NCI-H748 (cell line): ENCODE data around the gene SEL1L.
"Not testable (repeated sequence)": the region's sequence is repeated elsewhere in the genome, so short reads cannot be mapped to it uniquely, and the experiment has no call there.

Experiments used
- DNase-seq: peaks from one replicate; lab custom pipeline; 2025; ENCODE audit not compliant: unreplicated experiment; lab: John Stamatoyannopoulos, UW

SEL1L gene

GRCh38 chr14:81449114-81449513 is 84.5 kb downstream of the SEL1L start:
- peak; percentile 34 for DNase-seq

GRCh38 chr14:81447021-81447764 is 86.5 kb downstream of the SEL1L start:
- DNase-seq: no peak

- no peak for DNase-seq
Observed at GRCh38 chr14:81446279-81447007, 87.2 kb downstream of the SEL1L start.

GRCh38 chr14:81441626-81442134 is 92.0 kb downstream of the SEL1L start:
- DNase-seq: no peak

- no peak for DNase-seq
Observed at GRCh38 chr14:81440041-81440440, 93.6 kb downstream of the SEL1L start.

GRCh38 chr14:81437244-81437643 is 96.4 kb downstream of the SEL1L start:
- peak; percentile 48 for DNase-seq

GRCh38 chr14:81436296-81437138 is 97.1 kb downstream of the SEL1L start:
- peak; percentile 96 for DNase-seq

GRCh38 chr14:81435391-81436295 is 98.0 kb downstream of the SEL1L start:
- DNase-seq: peak; percentile 78

- DNase-seq: no peak
Observed at GRCh38 chr14:81435048-81435390, 98.6 kb downstream of the SEL1L start.

GRCh38 chr14:81434230-81434629 is 99.4 kb downstream of the SEL1L start:
- no peak for DNase-seq

GRCh38 chr14:81433378-81433777 is 100.3 kb downstream of the SEL1L start:
- no peak for DNase-seq

- no peak for DNase-seq
Observed at GRCh38 chr14:81432219-81432661, 101.4 kb downstream of the SEL1L start.

GRCh38 chr14:81430235-81430634 is 103.4 kb downstream of the SEL1L start:
- DNase-seq: no peak

- not testable (repeated sequence) for DNase-seq
Observed at GRCh38 chr14:81429749-81430148, 103.9 kb downstream of the SEL1L start.

GRCh38 chr14:81429028-81429427 is 104.6 kb downstream of the SEL1L start:
- no peak for DNase-seq

GRCh38 chr14:81427348-81428058 is 106.2 kb downstream of the SEL1L start:
- DNase-seq: peak; percentile 73

GRCh38 chr14:81423504-81423903 is 110.1 kb downstream of the SEL1L start:
- DNase-seq: no peak
